Tibial artery (tissue), 4 donors: ENCODE data around the gene OXA1L.
"Not testable (repeated sequence)": the region's sequence is repeated elsewhere in the genome, so short reads cannot be mapped to it uniquely, and the experiment has no call there.

Experiments used
- DNase-seq, 2 donors: peaks; one replicate each; pipeline ENCODE4 v3.0.0-alpha.2; 2019
- H3K27ac ChIP-seq, 2 donors: fragments of 200-600 bp; sonication (generic) in 1 of 2; 1 replicate in 1 of 2; 2 replicates in 1 of 2; pipeline ENCODE4 v1.5.1; 2018 to 2019; ENCODE audit warnings: mild to moderate bottlenecking in 1 of 2
- H3K27me3 ChIP-seq, 2 donors: fragments of 200-600 bp; sonication (generic) in 1 of 2; one replicate each; pipeline versions ENCODE4 v1.5.1 to v1.6.0; 2016 to 2019
- H3K36me3 ChIP-seq, 3 donors: fragments of 200-600 bp; sonication (generic) in 2 of 3; one replicate each; pipeline ENCODE4 v1.5.1; 2016 to 2019; ENCODE audit warnings: mild to moderate bottlenecking in 2 of 3
- H3K4me1 ChIP-seq, 4 donors: fragments of 200-600 bp; sonication (generic) in 2 of 4; 1 replicate in 3 of 4; 2 replicates in 1 of 4; pipeline ENCODE4 v1.5.1; 2016 to 2019
- H3K4me3 ChIP-seq, 2 donors: fragments of 200-600 bp; sonication (generic) in 1 of 2; 1 replicate in 1 of 2; 2 replicates in 1 of 2; pipeline ENCODE4 v1.5.1; 2018 to 2019; ENCODE audit warnings: mild to moderate bottlenecking in 2 of 2
- H3K9me3 ChIP-seq, 3 donors: fragments of 200-600 bp; sonication (generic) in 1 of 3; one replicate each; pipeline ENCODE4 v1.5.1; 2016 to 2019
- CTCF ChIP-seq, 2 experiments: fragments of 200-600 bp in 1 of 2; fragments of 450-650 bp in 1 of 2; IDR thresholded peaks; one replicate each; pipeline ENCODE4 v1.5.1; 2017 to 2019; ENCODE audit warnings: antibody characterized with exemption in 2 of 2, mild to moderate bottlenecking in 1 of 2, moderate library complexity in 1 of 2
- intact Hi-C: fragments of 100-400 bp; cut with DNase I; formaldehyde crosslinking; loops from one replicate; pipeline ENCODE4 v1.15.0; 2023; ENCODE audit warnings: low total_unique reads

Gene OXA1L

GRCh38 chr14:22726012-22726411, 40.5 kb upstream of the OXA1L start:
- TF ChIP-seq CTCF (IDR thresholded peaks at IDR 0.05): no peak
- intact Hi-C loops: no loop called here
- no peaks in the 10 kb centered on the region for H3K4me1 ChIP-seq
- no peak overlapping the region for H3K4me3 ChIP-seq
- H3K27ac ChIP-seq: no peak overlapping the region
- H3K27me3 ChIP-seq: no peaks in the 10 kb centered on the region
- no peak for DNase-seq
- no peaks in the 10 kb centered on the region for H3K36me3 ChIP-seq
- H3K9me3 ChIP-seq: peaks cover 0 to 11% (median 0%) of the 10 kb centered on the region in 3 donors

DNA sequence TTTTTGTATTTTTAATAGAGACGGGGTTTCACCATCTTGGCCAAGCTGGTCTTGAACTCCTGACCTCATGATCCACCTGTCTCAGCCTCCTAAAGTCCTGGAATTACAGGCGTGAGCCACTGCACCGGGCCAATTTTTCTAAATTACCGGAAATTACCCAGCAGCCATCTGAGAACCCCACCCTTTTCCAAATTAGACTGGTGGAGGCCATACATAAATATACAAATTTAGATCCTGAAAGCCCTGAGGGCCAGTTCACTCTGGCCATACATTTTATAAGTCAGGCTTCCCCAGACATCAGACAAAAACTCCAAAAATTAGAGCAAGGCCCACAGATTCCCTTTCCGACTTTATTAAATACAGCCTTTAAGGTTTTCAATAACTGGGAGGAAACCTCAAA, 34.4 kb upstream of the OXA1L start:
- intact Hi-C loops: not testable (repeated sequence)

GRCh38 chr14:22733829-22734228, 32.7 kb upstream of the OXA1L start:
- Histone ChIP-seq H3K27me3 (no peaks in the 10 kb centered on the region), H3K9me3 (no peaks in the 10 kb centered on the region), H3K4me1 (no peaks in the 10 kb centered on the region), H3K4me3 (no peak overlapping the region), H3K36me3 (no peaks in the 10 kb centered on the region), H3K27ac (no peak overlapping the region)
- intact Hi-C loops: no loop called here
- no peak for TF ChIP-seq CTCF (IDR thresholded peaks at IDR 0.05)
- no peak for DNase-seq

More for the DNA sequence above, 34.4 kb upstream of the OXA1L start:
- H3K27ac ChIP-seq, DNase-seq, H3K4me3 ChIP-seq, H3K9me3 ChIP-seq, H3K36me3 ChIP-seq, H3K27me3 ChIP-seq, H3K4me1 ChIP-seq: not testable (repeated sequence)

GRCh38 chr14:22735096-22735495, 31.4 kb upstream of the OXA1L start:
- Histone ChIP-seq H3K9me3 (no peaks in the 10 kb centered on the region), H3K4me3 (no peak overlapping the region), H3K27me3 (no peaks in the 10 kb centered on the region), H3K36me3 (no peaks in the 10 kb centered on the region), H3K4me1 (no peaks in the 10 kb centered on the region), H3K27ac (no peak overlapping the region)
- TF ChIP-seq CTCF (IDR thresholded peaks at IDR 0.05): no peak
- intact Hi-C loops: no loop called here
- no peak for DNase-seq

DNA sequence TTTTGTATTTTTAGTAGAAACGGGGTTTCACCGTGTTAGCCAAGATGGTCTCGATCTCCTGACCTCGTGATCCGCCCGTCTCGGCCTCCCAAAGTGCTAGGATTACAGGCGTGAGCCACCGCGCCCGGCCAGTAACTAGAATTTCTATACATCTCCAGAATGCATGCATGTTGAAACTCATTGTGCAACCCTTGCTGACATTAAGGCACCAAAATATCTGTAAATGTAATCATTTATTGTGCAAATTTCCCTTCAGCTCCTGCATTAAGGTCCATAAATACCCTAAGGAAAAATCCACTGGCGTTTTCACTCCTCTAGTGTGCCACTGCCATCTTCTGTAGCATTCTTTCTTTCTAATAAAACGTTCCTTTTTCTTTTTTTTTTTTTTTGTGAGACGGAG, 30.1 kb upstream of the OXA1L start:
- H3K27ac ChIP-seq, H3K4me1 ChIP-seq, H3K27me3 ChIP-seq, H3K9me3 ChIP-seq, DNase-seq, intact Hi-C loops, H3K36me3 ChIP-seq, H3K4me3 ChIP-seq: not testable (repeated sequence)

GRCh38 chr14:22737052-22737451, 29.4 kb upstream of the OXA1L start:
- no peak for DNase-seq
- Histone ChIP-seq H3K4me3 (no peak overlapping the region), H3K36me3 (no peaks in the 10 kb centered on the region), H3K27ac (no peak overlapping the region), H3K9me3 (no peaks in the 10 kb centered on the region), H3K4me1 (no peaks in the 10 kb centered on the region), H3K27me3 (no peaks in the 10 kb centered on the region)
- TF ChIP-seq CTCF (IDR thresholded peaks at IDR 0.05): no peak
- intact Hi-C loops: no loop called here

- no peaks in the 10 kb centered on the region for H3K4me1 ChIP-seq
- no peaks in the 10 kb centered on the region for H3K27me3 ChIP-seq
- H3K9me3 ChIP-seq: no peaks in the 10 kb centered on the region
- H3K36me3 ChIP-seq: no peaks in the 10 kb centered on the region
- H3K4me3 ChIP-seq: no peak overlapping the region
- H3K27ac ChIP-seq: no peak overlapping the region
- no peak for DNase-seq
- no peak for TF ChIP-seq CTCF (IDR thresholded peaks at IDR 0.05)
- intact Hi-C loops: no loop called here
These were observed 27.1 kb upstream of the OXA1L start for GRCh38 chr14:22739423-22739822.
